Effector memory CD4-positive, alpha-beta T cell (primary cell): ENCODE results near the gene NPFFR2.

Source experiments
- DNase-seq, 3 donors: peaks; one replicate each; pipeline ENCODE4 v3.0.0-alpha.2; 2020
- H3K27ac ChIP-seq: 2 replicates; pipeline ENCODE4 v1.7.0; 2013; ENCODE audit warnings: mild to moderate bottlenecking, low read length, moderate library complexity; ENCODE audit not compliant: insufficient read depth, poor library complexity, severe bottlenecking
- H3K27me3 ChIP-seq: replicated peaks from 2 replicates; pipeline ENCODE4 v1.7.0; 2013; ENCODE audit warnings: mild to moderate bottlenecking, low read length; ENCODE audit not compliant: insufficient read depth, control insufficient read depth, poor library complexity, severe bottlenecking
- H3K36me3 ChIP-seq: 2 replicates; pipeline ENCODE4 v1.7.0; 2013; ENCODE audit warnings: mild to moderate bottlenecking, low read length, moderate library complexity; ENCODE audit not compliant: control insufficient read depth, insufficient read depth
- H3K4me1 ChIP-seq: 2 replicates; pipeline ENCODE4 v1.7.0; 2013; ENCODE audit warnings: low read length, mild to moderate bottlenecking; ENCODE audit not compliant: control insufficient read depth, insufficient read depth, poor library complexity, severe bottlenecking
- H3K4me3 ChIP-seq: 2 replicates; pipeline ENCODE4 v1.7.0; 2013; ENCODE audit warnings: low read length, low read depth, mild to moderate bottlenecking; ENCODE audit not compliant: insufficient read depth, poor library complexity, severe bottlenecking
- H3K9me3 ChIP-seq: 2 replicates; pipeline ENCODE4 v1.7.0; 2013; ENCODE audit warnings: mild to moderate bottlenecking, low read length, moderate library complexity; ENCODE audit not compliant: control insufficient read depth
- total RNA-seq, 3 donors: gene quantifications; one replicate each; lab custom pipeline; 2026; lab: John Stamatoyannopoulos, UW

Gene NPFFR2
- 0 reads per million in 3 donors for total RNA-seq

DNA sequence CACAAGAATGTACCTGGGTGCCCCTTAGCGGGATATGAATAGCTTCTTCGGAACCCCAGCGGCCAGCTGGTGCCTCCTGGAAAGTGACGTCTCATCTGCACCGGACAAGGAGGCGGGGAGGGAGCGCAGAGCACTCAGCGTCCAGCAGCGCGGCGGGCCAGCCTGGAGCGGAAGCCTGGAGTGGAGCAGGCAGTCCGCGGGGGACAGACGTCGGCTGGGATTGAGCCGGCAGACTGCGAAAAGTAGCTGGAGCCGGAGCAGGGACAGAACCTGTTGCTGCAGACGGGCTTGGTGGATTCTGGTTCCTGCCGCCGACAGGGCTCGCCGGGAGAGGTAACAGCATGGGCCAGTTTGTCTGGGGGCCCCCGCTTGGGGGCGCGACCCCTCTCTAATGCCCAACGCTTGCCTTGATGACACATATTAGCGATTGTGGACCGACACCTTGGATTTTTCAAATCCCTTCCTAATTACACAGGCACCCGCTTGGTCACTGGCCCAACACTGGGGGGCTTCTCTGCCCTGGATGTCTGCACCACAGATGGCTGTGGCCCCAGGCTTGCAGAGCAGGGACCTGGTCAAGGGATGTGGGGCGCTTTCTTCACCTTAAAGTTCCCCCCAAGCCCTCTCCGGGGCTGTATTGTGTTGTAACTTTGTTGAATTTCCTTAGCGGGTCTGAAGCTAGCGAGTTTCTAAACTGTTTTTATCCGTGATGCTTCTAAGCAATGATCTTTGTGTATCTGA lies at the start of gene NPFFR2:
NPFFR2 (plus strand) TSS at position 133 of the 741 bp plus-strand sequence. CDS start 96,592 bp downstream, outside the sequence.
- Histone ChIP-seq H3K36me3 (no peaks in the 10 kb centered on the region), H3K9me3 (no peaks in the 10 kb centered on the region), H3K27ac (no peak within 1 kb of the TSS), H3K4me1 (no peaks in the 10 kb centered on the region), H3K4me3 (no peak within 1 kb of the TSS), H3K27me3 (peaks cover 6% of the 10 kb centered on the region)
- no peak for DNase-seq

DNA sequence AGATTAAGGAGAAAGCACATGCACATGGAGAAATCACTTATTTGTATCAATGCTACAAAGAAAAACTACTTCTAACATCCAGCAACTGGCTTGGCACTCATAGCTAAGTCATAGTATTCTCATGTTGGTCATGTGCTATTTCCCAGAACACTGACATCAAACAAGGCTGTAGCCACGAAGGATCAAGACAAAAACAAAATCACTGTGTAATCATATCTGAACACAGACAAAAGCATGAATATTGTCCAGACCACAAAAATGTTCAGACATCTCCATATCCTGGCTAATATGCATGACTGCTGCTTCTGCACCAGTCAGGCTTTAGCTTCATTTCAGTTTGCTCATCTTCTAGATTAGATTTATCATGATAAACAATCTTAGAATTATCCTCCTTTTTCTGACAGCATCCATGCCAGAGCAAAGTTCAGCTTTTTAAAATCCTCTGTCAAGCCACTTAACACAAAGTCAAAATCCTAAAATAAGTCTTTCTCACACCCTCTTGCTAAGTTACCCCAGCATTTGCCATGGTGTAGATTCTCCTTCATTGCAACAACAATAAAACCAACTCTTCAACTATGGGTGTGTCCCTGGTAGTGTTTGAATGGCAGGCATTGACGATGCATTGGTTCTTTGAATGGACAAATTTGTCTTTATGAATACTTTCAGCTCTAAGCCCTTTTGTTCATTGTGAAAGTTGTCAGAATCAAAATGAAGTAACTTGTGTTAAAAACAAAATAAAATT lies 39.1 kb upstream of the NPFFR2 start:
- no peaks in the 10 kb centered on the region for H3K36me3 ChIP-seq
- no peaks in the 10 kb centered on the region for H3K9me3 ChIP-seq
- no peak overlapping the region for H3K27ac ChIP-seq
- no peaks in the 10 kb centered on the region for H3K4me1 ChIP-seq
- no peaks in the 10 kb centered on the region for H3K27me3 ChIP-seq
- H3K4me3 ChIP-seq = no peak overlapping the region
- DNase-seq = no peak

DNA sequence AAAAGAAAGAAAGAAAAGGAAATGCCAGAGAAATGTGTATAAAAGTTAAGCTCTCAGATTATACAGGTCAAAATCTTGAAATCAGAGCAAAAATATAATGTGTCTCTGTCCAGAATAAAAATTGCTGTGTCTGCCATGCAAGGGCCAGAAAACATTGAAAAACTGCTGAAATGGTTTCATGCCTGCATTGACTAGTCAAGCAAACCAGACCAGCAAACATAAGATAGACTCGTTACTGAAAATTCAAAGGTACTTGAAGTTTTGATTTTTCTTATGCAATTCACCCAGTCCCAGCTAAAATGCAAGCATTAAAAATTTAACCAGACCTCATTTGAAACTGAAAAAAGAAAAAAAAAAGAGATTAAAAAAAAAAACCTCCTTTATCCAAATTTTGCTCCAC lies 37.2 kb upstream of the NPFFR2 start:
- H3K27me3 ChIP-seq = no peaks in the 10 kb centered on the region
- no peak for DNase-seq

DNA sequence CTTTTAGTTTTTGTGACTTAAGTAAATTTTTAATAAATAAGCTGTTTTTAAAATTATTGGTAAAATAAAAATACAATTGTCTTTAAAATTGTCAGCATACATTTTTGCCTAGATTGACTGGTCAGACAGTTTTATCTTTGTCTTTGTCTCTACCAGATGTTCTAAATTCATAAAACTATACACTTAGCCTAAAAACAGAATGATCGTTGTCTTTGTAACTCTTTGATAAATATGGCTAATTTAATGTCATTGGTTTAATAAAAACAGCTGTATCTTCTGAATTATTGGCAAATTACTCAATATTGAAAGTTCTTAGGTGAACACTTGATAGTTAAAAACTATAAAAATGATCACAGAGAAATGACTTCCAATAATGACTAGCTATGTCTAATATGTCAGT lies 36.5 kb upstream of the NPFFR2 start:
- Histone ChIP-seq H3K9me3 (no peaks in the 10 kb centered on the region), H3K36me3 (no peaks in the 10 kb centered on the region), H3K27ac (no peak overlapping the region), H3K4me1 (no peaks in the 10 kb centered on the region), H3K27me3 (no peaks in the 10 kb centered on the region), H3K4me3 (no peak overlapping the region)
- DNase-seq = no peak

More for the DNA sequence above, 37.2 kb upstream of the NPFFR2 start:
- Histone ChIP-seq H3K27ac (no peak overlapping the region), H3K4me1 (no peaks in the 10 kb centered on the region), H3K9me3 (no peaks in the 10 kb centered on the region), H3K4me3 (no peak overlapping the region), H3K36me3 (no peaks in the 10 kb centered on the region)

DNA sequence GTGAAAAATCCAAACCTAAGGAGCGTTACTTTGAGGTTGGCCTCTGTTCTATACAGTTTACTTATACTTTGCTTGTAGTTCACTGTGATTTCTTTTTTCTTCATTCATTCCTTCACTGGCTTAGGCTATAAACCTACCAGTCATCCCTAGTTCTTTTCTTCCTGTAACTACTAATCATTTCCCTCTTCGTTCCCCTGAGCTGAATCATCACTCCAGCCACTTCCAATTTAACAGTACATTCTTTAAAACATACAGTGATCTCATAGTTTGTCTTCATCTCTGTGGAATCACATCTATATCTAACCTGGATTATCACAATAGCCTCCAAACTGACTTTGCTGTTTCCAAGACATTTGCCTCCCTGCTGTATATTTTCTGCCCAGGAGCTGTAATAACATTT lies 25.2 kb upstream of the NPFFR2 start:
- H3K36me3 ChIP-seq = no peaks in the 10 kb centered on the region
- DNase-seq = no peak
- no peaks in the 10 kb centered on the region for H3K27me3 ChIP-seq
- no peaks in the 10 kb centered on the region for H3K4me1 ChIP-seq
- H3K27ac ChIP-seq = no peak overlapping the region
- no peak overlapping the region for H3K4me3 ChIP-seq
- H3K9me3 ChIP-seq = no peaks in the 10 kb centered on the region

DNA sequence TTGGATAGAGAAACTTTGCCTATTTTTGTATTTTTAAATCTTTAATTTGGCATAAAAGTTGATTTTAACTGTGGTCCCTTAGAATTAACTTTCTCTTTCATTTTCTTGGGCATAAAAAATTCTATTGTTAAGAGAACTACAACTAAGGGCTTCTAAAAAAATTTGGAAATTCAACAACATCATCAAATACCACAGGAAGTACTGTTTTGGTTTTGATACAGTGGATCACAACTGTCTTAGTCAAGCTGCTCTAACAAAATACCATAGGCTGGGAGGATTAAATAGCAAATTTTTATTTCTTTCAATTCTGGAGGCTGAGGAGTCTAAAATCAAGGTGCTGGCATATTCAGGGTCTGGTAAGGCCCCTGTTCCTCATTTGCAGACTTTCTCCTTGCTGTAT lies 19.9 kb upstream of the NPFFR2 start:
- Histone ChIP-seq H3K9me3 (no peaks in the 10 kb centered on the region), H3K4me1 (no peaks in the 10 kb centered on the region), H3K4me3 (no peak overlapping the region), H3K27me3 (no peaks in the 10 kb centered on the region), H3K36me3 (no peaks in the 10 kb centered on the region), H3K27ac (no peak overlapping the region)
- DNase-seq = no peak

DNA sequence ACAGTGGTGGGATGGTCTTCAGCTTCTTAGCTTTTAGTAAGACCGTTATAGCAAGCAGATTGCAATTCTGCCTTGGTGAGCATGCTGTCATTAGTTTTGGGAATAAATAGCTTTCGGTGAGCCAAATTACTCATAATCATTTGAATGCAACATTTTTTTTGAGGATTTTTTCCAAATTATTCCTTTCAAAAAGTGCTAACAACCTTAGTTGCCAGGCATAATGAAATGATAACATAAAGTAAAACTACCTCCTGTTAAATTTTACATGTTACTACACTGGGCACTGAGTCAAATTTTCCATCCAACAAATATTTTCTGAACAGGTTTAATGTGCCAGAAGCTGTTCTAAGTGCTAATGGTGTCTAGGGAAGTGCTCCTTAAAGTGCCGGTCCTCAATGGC lies 15.8 kb upstream of the NPFFR2 start:
- Histone ChIP-seq H3K27me3 (no peaks in the 10 kb centered on the region), H3K4me1 (no peaks in the 10 kb centered on the region), H3K36me3 (no peaks in the 10 kb centered on the region), H3K27ac (no peak overlapping the region), H3K4me3 (no peak overlapping the region), H3K9me3 (no peaks in the 10 kb centered on the region)
- no peak for DNase-seq

DNA sequence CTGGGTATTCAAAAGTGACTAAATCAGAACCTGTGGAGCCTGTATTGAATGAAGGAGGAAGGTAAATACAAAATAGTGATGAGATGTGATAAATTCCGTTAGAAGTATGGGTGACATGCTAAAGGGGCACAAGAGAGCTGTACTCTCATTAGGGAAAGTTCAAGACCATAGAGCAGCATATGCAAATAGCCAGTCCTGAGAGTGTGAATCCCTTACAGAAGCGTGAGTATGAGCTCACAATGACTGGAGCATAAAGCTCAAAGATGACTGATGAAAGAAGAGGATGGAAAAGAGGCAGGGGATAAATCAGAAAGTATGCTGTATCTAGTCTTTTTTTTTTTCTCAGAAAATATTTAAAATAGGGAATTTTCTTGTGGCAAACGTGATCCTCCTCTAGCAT lies 12.1 kb upstream of the NPFFR2 start:
- Histone ChIP-seq H3K4me1 (no peaks in the 10 kb centered on the region), H3K4me3 (no peak overlapping the region), H3K27me3 (no peaks in the 10 kb centered on the region), H3K36me3 (no peaks in the 10 kb centered on the region), H3K9me3 (no peaks in the 10 kb centered on the region), H3K27ac (no peak overlapping the region)
- DNase-seq = no peak

DNA sequence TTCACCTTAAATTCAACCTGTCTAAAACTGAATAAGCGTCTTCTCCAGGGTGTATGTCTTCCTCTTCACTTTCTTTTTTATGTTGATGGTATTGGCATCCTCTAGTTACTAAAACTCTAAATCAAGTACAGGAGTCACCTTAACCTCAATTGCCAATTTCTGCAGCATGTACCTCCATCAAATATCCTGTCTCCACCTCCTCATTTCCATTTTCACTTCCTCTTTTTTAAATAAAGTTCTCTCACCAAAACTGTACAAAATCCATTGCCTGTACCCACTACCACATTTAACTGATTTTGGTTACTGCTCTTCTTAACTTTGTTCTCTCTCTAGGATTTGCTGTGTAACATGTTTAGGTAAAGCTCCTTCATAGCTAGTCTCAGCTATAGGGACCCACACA lies 9.2 kb upstream of the NPFFR2 start:
- no peak overlapping the region for H3K27ac ChIP-seq
- no peaks in the 10 kb centered on the region for H3K9me3 ChIP-seq
- H3K27me3 ChIP-seq = no peaks in the 10 kb centered on the region
- no peaks in the 10 kb centered on the region for H3K4me1 ChIP-seq
- no peaks in the 10 kb centered on the region for H3K36me3 ChIP-seq
- H3K4me3 ChIP-seq = no peak overlapping the region
- DNase-seq = no peak

DNA sequence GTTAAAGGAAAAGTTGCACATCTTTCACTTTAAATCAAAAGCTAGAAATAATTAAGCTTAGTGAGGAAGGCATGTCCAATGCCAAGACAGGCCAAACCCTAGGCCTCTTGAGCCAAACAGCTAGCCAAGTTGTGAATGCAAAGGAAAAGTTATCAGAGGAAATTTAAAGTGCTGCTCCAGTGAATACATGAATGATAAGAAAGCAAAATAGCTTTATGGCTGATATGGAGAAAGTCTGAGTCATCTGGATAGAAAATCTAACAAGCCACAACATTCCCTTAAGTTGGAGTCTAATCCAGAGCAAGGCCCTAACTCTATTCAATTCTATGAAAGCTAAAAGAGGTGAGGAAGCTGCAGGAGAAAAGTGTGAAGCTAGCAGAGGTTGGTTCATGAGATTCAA lies 23.8 kb downstream of the NPFFR2 start:
- Histone ChIP-seq H3K36me3 (no peaks in the 10 kb centered on the region), H3K27ac (no peak overlapping the region), H3K4me1 (no peaks in the 10 kb centered on the region), H3K27me3 (no peaks in the 10 kb centered on the region), H3K9me3 (no peaks in the 10 kb centered on the region), H3K4me3 (no peak overlapping the region)
- DNase-seq = no peak
